Measurements from ENCODE around the gene EML6. TPM values are rescaled to one million over a fixed set of nuclear protein-coding genes. Genes with fewer than 3 reads are reported as not detected.

The EML6 gene
- total RNA-seq, 1 experiment from 2014 or later: 5.2 TPM

- peaks cover 40% of the 10 kb centered on the region for H3K36me3 Mint-ChIP-seq (ENCODE audit: insufficient read depth, unreplicated experiment)
- no TSS peak for BruUV-seq (replicated peaks)
- Histone ChIP-seq H3K4me3 (ENCODE audit: low read depth, low read length) (no peak overlapping the region), H3K27me3 (replicated peaks; ENCODE audit: control insufficient read depth, insufficient read depth, low read length) (no peaks in the 10 kb centered on the region), H3K4me1 (peaks cover 19% of the 10 kb centered on the region), H3K36me3 (ENCODE audit: control insufficient read depth, insufficient read depth, low read length) (no peaks in the 10 kb centered on the region; the same call in 1 of the 2 replicates), H3K9me3 (no peaks in the 10 kb centered on the region)
- DNase-seq: no peak
- POLR2A ChIA-PET: no interaction called here
- intact Hi-C loops (cut with micrococcal nuclease; ENCODE audit: unreplicated experiment): no loop called here
- H3K27me3 Mint-ChIP-seq (ENCODE audit: insufficient read depth, unreplicated experiment): no peaks in the 10 kb centered on the region
- CTCF ChIA-PET: no interaction called here
- no peaks in the 10 kb centered on the region for H3K9me3 Mint-ChIP-seq (ENCODE audit: unreplicated experiment)
- H3K27ac Mint-ChIP-seq (ENCODE audit: unreplicated experiment): no peak overlapping the region
- peaks cover 21% of the 10 kb centered on the region for H3K4me1 Mint-ChIP-seq (ENCODE audit: low read depth, unreplicated experiment)
- no peak overlapping the region for H3K4me3 Mint-ChIP-seq (ENCODE audit: unreplicated experiment)
- TF ChIP-seq CTCF (IDR thresholded peaks at IDR 0.05; ENCODE audit: insufficient read depth in 1 of 2, low read depth in 1 of 2, low read length in 1 of 2, severe bottlenecking in 1 of 2, unreplicated experiment in 1 of 2): no peak
Measured at GRCh38 chr2:54958717-54959371, 235.4 kb downstream of the EML6 start.

- no peak for DNase-seq
- H3K9me3 ChIP-seq: no peaks in the 10 kb centered on the region
- ChIA-PET POLR2A (interaction anchor here (0.6 kb wide), 1 partner anchor 60 kb away, joined by 3 read pairs; no protein-coding TSS in a partner anchor), CTCF (interaction anchor here (1.5 kb wide), 1 partner anchor 60 kb away, joined by 6 read pairs; no protein-coding TSS in a partner anchor)
- no peaks in the 10 kb centered on the region for H3K27me3 ChIP-seq (replicated peaks; ENCODE audit: control insufficient read depth, insufficient read depth, low read length)
- no peaks in the 10 kb centered on the region for H3K27me3 Mint-ChIP-seq (ENCODE audit: insufficient read depth, unreplicated experiment)
- H3K36me3 ChIP-seq (ENCODE audit: control insufficient read depth, insufficient read depth, low read length): no peaks in the 10 kb centered on the region; the same call in none of the 2 replicates
- no peak overlapping the region for H3K4me3 ChIP-seq (ENCODE audit: low read depth, low read length)
- no peak for TF ChIP-seq CTCF (IDR thresholded peaks at IDR 0.05; ENCODE audit: insufficient read depth in 1 of 2, low read depth in 1 of 2, low read length in 1 of 2, severe bottlenecking in 1 of 2, unreplicated experiment in 1 of 2)
- no peak overlapping the region for H3K4me3 Mint-ChIP-seq (ENCODE audit: unreplicated experiment)
- H3K9me3 Mint-ChIP-seq (ENCODE audit: unreplicated experiment): no peaks in the 10 kb centered on the region
- H3K36me3 Mint-ChIP-seq (ENCODE audit: insufficient read depth, unreplicated experiment): peaks cover 42% of the 10 kb centered on the region
- intact Hi-C loops (cut with micrococcal nuclease; ENCODE audit: unreplicated experiment): no loop called here
- H3K4me1 Mint-ChIP-seq (ENCODE audit: low read depth, unreplicated experiment): peaks cover 21% of the 10 kb centered on the region
- no peak overlapping the region for H3K27ac Mint-ChIP-seq (ENCODE audit: unreplicated experiment)
- peaks cover 19% of the 10 kb centered on the region for H3K4me1 ChIP-seq
- BruUV-seq (replicated peaks): no TSS peak
Measured at GRCh38 chr2:54960164-54960563, 236.7 kb downstream of the EML6 start.

GRCh38 chr2:54962511-54962910 lies 239.0 kb downstream of the EML6 start:
- no TSS peak for BruUV-seq (replicated peaks)
- H3K4me1 Mint-ChIP-seq (ENCODE audit: low read depth, unreplicated experiment): peaks cover 6% of the 10 kb centered on the region
- Histone ChIP-seq H3K4me3 (ENCODE audit: low read depth, low read length) (no peak overlapping the region), H3K36me3 (ENCODE audit: control insufficient read depth, insufficient read depth, low read length) (no peaks in the 10 kb centered on the region; the same call in none of the 2 replicates), H3K4me1 (no peaks in the 10 kb centered on the region), H3K27me3 (replicated peaks; ENCODE audit: control insufficient read depth, insufficient read depth, low read length) (no peaks in the 10 kb centered on the region), H3K9me3 (no peaks in the 10 kb centered on the region)
- POLR2A ChIA-PET: interaction anchor here (0.7 kb wide), 1 partner anchor 44 kb away, joined by 3 read pairs; no protein-coding TSS in a partner anchor
- no peak for DNase-seq
- no peaks in the 10 kb centered on the region for H3K9me3 Mint-ChIP-seq (ENCODE audit: unreplicated experiment)
- peaks cover 45% of the 10 kb centered on the region for H3K36me3 Mint-ChIP-seq (ENCODE audit: insufficient read depth, unreplicated experiment)
- no peak for TF ChIP-seq CTCF (IDR thresholded peaks at IDR 0.05; ENCODE audit: insufficient read depth in 1 of 2, low read depth in 1 of 2, low read length in 1 of 2, severe bottlenecking in 1 of 2, unreplicated experiment in 1 of 2)
- CTCF ChIA-PET: no interaction called here
- H3K27me3 Mint-ChIP-seq (ENCODE audit: insufficient read depth, unreplicated experiment): no peaks in the 10 kb centered on the region
- no peak overlapping the region for H3K4me3 Mint-ChIP-seq (ENCODE audit: unreplicated experiment)
- intact Hi-C loops (cut with micrococcal nuclease; ENCODE audit: unreplicated experiment): no loop called here
- H3K27ac Mint-ChIP-seq (ENCODE audit: unreplicated experiment): no peak overlapping the region

Data from Caco-2 (cell line).